ENCODE data around the gene CRYBB1.

- TF ChIP-seq CTCF (IDR thresholded peaks at IDR 0.05) (no peak), POLR2A (IDR thresholded peaks at IDR 0.05) (no peak), EP300 (IDR thresholded peaks at IDR 0.05) (no peak), POLR2AphosphoS5 (IDR thresholded peaks at IDR 0.05) (no peak)
These were observed 18.5 kb upstream of the CRYBB1 start for GRCh38 chr22:26636296-26636695.
